Mammary epithelial cell (primary cell): Measurements from ENCODE around the gene SLIT3.

Source experiments
- CTCF ChIP-seq, 2 donors: IDR thresholded peaks in 1 of 2; conservative IDR thresholded peaks in 1 of 2; 2 replicates each; pipeline ENCODE4 v1.5.1; 2011 to 2012; ENCODE audit warnings: inconsistent platforms in 2 of 2, low read length in 2 of 2, mild to moderate bottlenecking in 2 of 2, control low read depth in 1 of 2, low read depth in 1 of 2; ENCODE audit not compliant: insufficient read depth in 1 of 2; ENCODE audit errors: extremely low read depth in 1 of 2
- EZH2 ChIP-seq: IDR thresholded peaks from 2 replicates; pipeline ENCODE4 v1.6.1; 2012; ENCODE audit warnings: low read length, inconsistent platforms, borderline replicate concordance

- no peak for TF ChIP-seq CTCF (conservative IDR thresholded peaks at IDR 0.05 in 1 of 2, IDR thresholded peaks at IDR 0.05 in 1 of 2; ENCODE audit: extremely low read depth in 1 of 2, insufficient read depth in 1 of 2, low read depth in 1 of 2, low read length in 2 of 2)
- TF ChIP-seq EZH2, result no peak
These were observed 512.8 kb downstream of the SLIT3 start for GRCh38 chr5:168788107-168788506.
